HepG2 (cell line): Measurements from ENCODE around the gene CDC6. TPM values are rescaled to one million over a fixed set of nuclear protein-coding genes. Genes with fewer than 3 reads are reported as not detected.

Experiments used
- AKNA ChIP-seq: sonication (generic); formaldehyde crosslinking; IDR thresholded peaks from 2 replicates; pipeline ENCODE4 v1.4.0; 2020; ENCODE audit warnings: missing genetic modification reagents, borderline replicate concordance
- FOXM1 ChIP-seq: sonication (generic); formaldehyde crosslinking; IDR thresholded peaks from 2 replicates; pipeline ENCODE4 v1.5.0; 2020; ENCODE audit warnings: missing genetic modification reagents
- HMGXB3 ChIP-seq: sonication (generic); formaldehyde crosslinking; IDR thresholded peaks from 2 replicates; pipeline ENCODE4 v1.4.0; 2020; ENCODE audit warnings: missing genetic modification reagents, borderline replicate concordance
- HMGXB4 ChIP-seq, 2 experiments: sonication (generic) in 1 of 2; formaldehyde crosslinking in 1 of 2; IDR thresholded peaks; 2 replicates each; pipeline versions ENCODE4 v1.4.0 to v1.6.1; 2018 to 2020; ENCODE audit warnings: missing genetic modification reagents in 2 of 2, borderline replicate concordance in 1 of 2, low read depth in 1 of 2, mild to moderate bottlenecking in 1 of 2, missing biosample characterization in 1 of 2
- HNF1B ChIP-seq: sonication (generic); formaldehyde crosslinking; IDR thresholded peaks from 2 replicates; pipeline ENCODE4 v1.5.1; 2020; ENCODE audit warnings: mild to moderate bottlenecking, moderate library complexity, missing genetic modification reagents
- REPIN1 ChIP-seq: sonication (generic); formaldehyde crosslinking; IDR thresholded peaks from 2 replicates; pipeline ENCODE4 v1.8.0; 2022; ENCODE audit warnings: missing genetic modification reagents, low read depth, mild to moderate bottlenecking, borderline replicate concordance
- SPEN ChIP-seq: sonication (generic); formaldehyde crosslinking; IDR thresholded peaks from 2 replicates; pipeline ENCODE4 v1.5.1; 2020; ENCODE audit warnings: low read depth, mild to moderate bottlenecking, missing genetic modification reagents
- SRSF1 ChIP-seq: fragments of 200-400 bp; formaldehyde crosslinking; optimal IDR thresholded peaks from 2 replicates; pipeline ENCODE3; 2017; ENCODE audit warnings: mild to moderate bottlenecking, low read depth, low read length, moderate library complexity
- TARDBP ChIP-seq: sonication (generic); formaldehyde crosslinking; IDR thresholded peaks from 2 replicates; pipeline ENCODE4 v1.8.0; 2022; ENCODE audit warnings: mild to moderate bottlenecking, missing genetic modification reagents
- ZBTB3 ChIP-seq: sonication (generic); formaldehyde crosslinking; IDR thresholded peaks from 2 replicates; pipeline ENCODE4 v1.4.0; 2020; ENCODE audit warnings: low read depth, mild to moderate bottlenecking, moderate library complexity, missing genetic modification reagents, borderline replicate concordance
- ZBTB7B ChIP-seq: sonication (generic); formaldehyde crosslinking; IDR thresholded peaks from 2 replicates; pipeline ENCODE4 v1.4.0; 2020; ENCODE audit warnings: missing genetic modification reagents
- ZNF180 ChIP-seq: sonication (generic); formaldehyde crosslinking; IDR thresholded peaks from 2 replicates; pipeline ENCODE4 v1.4.0; 2020; ENCODE audit warnings: low read depth, missing genetic modification reagents, borderline replicate concordance
- ZNF232 ChIP-seq: sonication (generic); formaldehyde crosslinking; IDR thresholded peaks from 2 replicates; pipeline ENCODE4 v1.4.0; 2020; ENCODE audit warnings: missing genetic modification reagents, borderline replicate concordance
- ZNF331 ChIP-seq: sonication (generic); formaldehyde crosslinking; IDR thresholded peaks from 2 replicates; pipeline ENCODE4 v1.4.0; 2020; ENCODE audit warnings: missing genetic modification reagents
- ZNF709 ChIP-seq: sonication (generic); formaldehyde crosslinking; IDR thresholded peaks from 2 replicates; pipeline ENCODE4 v1.5.0; 2020; ENCODE audit warnings: mild to moderate bottlenecking, missing genetic modification reagents
- polyA plus RNA-seq, 8 experiments: library from polyadenylated mRNA; depleted of rRNA in 3 of 8; stranded (reverse) in 7 of 8; unstranded in 1 of 8; fragments of >200 nt; fragmentation: Illumina TruSeq in 4 of 8; extraction: Trizol in 4 of 8; gene quantifications; 2 replicates each; pipeline versions ENCODE4 v1.2.1 to v1.2.3, GENCODE V29; 2011 to 2016; ENCODE audit warnings: low read depth in 4 of 8, missing spikeins in 1 of 8, mixed read lengths in 1 of 8; ENCODE audit not compliant: insufficient read depth in 1 of 8
- total RNA-seq, 5 experiments: library from RNA; depleted of rRNA; stranded (reverse); fragments of >200 nt; fragmentation: Illumina TruSeq; extraction: Trizol; gene quantifications; 2 replicates each; pipeline ENCODE4 v1.2.3, GENCODE V29; 2016; ENCODE audit warnings: low read depth in 1 of 5

The CDC6 gene
- total and polyA plus RNA-seq, 2 of the 13 experiments (the other 11 are each of a cell fraction or from before 2014, with no cell fraction given), result 17.4 to 114 TPM

GRCh38 chr17:40341808-40342503 is 54.3 kb downstream of the CDC6 start (continued):
- TF ChIP-seq SPEN (CRISPR knock-in tag), result peak; percentile 63; the same call in 1 of the 2 replicates
- no peak for TF ChIP-seq AKNA (CRISPR knock-in tag)
- peak; percentile 42; the same call in 1 of the 2 replicates for TF ChIP-seq HNF1B (CRISPR knock-in tag)
- peak; percentile 64 for TF ChIP-seq SRSF1
- TF ChIP-seq HMGXB3 (CRISPR knock-in tag), result no peak
- TF ChIP-seq HMGXB4 (CRISPR knock-in tag; IDR thresholded peaks at IDR 0.05; ENCODE audit: borderline replicate concordance in 1 of 2, low read depth in 1 of 2), result peak in 1 of 2 experiments; percentile 43
- TF ChIP-seq ZNF709 (CRISPR knock-in tag), result 0 out of 2 replicates have a peak, but pooled peaks have one; percentile 11
- peak; percentile 19; the same call in 1 of the 2 replicates for TF ChIP-seq REPIN1 (CRISPR knock-in tag)
- no peak for TF ChIP-seq ZBTB3
- TF ChIP-seq ZNF180 (CRISPR knock-in tag), result no peak
- peak; percentile 17; the same call in 1 of the 2 replicates for TF ChIP-seq ZBTB7B (CRISPR knock-in tag)
- TF ChIP-seq FOXM1 (CRISPR knock-in tag), result no peak
- peak; percentile 35; the same call in 1 of the 2 replicates for TF ChIP-seq TARDBP (CRISPR knock-in tag)
- 0 out of 2 replicates have a peak, but pooled peaks have one; percentile 38 for TF ChIP-seq ZNF331
- TF ChIP-seq ZNF232, result peak; percentile 49; the same call in 1 of the 2 replicates
